ENCODE results near the gene LILRA2.
"Not testable (repeated sequence)": the region's sequence is repeated elsewhere in the genome, so short reads cannot be mapped to it uniquely, and the experiment has no call there.

- TF ChIP-seq CTCF (IDR thresholded peaks at IDR 0.05; ENCODE audit: low read length); EZH2 (IDR thresholded peaks at IDR 0.05; ENCODE audit: borderline replicate concordance, low read length): not testable (repeated sequence)
Observed at GRCh38 chr19:54563206-54563605, 10.4 kb upstream of the LILRA2 start.

All from OCI-LY1 (cell line).